Measurements from ENCODE around the gene CDH26.

- no peak for TF ChIP-seq POLR2AphosphoS5 (IDR thresholded peaks at IDR 0.05; ENCODE audit: low read depth)
- TF ChIP-seq, protein P1, sequence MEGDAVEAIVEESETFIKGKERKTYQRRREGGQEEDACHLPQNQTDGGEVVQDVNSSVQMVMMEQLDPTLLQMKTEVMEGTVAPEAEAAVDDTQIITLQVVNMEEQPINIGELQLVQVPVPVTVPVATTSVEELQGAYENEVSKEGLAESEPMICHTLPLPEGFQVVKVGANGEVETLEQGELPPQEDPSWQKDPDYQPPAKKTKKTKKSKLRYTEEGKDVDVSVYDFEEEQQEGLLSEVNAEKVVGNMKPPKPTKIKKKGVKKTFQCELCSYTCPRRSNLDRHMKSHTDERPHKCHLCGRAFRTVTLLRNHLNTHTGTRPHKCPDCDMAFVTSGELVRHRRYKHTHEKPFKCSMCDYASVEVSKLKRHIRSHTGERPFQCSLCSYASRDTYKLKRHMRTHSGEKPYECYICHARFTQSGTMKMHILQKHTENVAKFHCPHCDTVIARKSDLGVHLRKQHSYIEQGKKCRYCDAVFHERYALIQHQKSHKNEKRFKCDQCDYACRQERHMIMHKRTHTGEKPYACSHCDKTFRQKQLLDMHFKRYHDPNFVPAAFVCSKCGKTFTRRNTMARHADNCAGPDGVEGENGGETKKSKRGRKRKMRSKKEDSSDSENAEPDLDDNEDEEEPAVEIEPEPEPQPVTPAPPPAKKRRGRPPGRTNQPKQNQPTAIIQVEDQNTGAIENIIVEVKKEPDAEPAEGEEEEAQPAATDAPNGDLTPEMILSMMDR (conservative IDR thresholded peaks at IDR 0.05; ENCODE audit: low read depth in 2 of 2): no peak
- TF ChIP-seq, protein P2, sequence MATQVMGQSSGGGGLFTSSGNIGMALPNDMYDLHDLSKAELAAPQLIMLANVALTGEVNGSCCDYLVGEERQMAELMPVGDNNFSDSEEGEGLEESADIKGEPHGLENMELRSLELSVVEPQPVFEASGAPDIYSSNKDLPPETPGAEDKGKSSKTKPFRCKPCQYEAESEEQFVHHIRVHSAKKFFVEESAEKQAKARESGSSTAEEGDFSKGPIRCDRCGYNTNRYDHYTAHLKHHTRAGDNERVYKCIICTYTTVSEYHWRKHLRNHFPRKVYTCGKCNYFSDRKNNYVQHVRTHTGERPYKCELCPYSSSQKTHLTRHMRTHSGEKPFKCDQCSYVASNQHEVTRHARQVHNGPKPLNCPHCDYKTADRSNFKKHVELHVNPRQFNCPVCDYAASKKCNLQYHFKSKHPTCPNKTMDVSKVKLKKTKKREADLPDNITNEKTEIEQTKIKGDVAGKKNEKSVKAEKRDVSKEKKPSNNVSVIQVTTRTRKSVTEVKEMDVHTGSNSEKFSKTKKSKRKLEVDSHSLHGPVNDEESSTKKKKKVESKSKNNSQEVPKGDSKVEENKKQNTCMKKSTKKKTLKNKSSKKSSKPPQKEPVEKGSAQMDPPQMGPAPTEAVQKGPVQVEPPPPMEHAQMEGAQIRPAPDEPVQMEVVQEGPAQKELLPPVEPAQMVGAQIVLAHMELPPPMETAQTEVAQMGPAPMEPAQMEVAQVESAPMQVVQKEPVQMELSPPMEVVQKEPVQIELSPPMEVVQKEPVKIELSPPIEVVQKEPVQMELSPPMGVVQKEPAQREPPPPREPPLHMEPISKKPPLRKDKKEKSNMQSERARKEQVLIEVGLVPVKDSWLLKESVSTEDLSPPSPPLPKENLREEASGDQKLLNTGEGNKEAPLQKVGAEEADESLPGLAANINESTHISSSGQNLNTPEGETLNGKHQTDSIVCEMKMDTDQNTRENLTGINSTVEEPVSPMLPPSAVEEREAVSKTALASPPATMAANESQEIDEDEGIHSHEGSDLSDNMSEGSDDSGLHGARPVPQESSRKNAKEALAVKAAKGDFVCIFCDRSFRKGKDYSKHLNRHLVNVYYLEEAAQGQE (IDR thresholded peaks at IDR 0.05; ENCODE audit: unreplicated experiment): no peak
Observed at GRCh38 chr20:60054716-60055634, 96.8 kb downstream of the CDH26 start.
